Uterus (tissue), 4 donors: ENCODE measurements around the gene RAB8A. TPM values are rescaled to one million over a fixed set of nuclear protein-coding genes. Genes with fewer than 3 reads are reported as not detected.

Source experiments
- DNase-seq, 2 donors: peaks; one replicate each; pipeline ENCODE4 v3.0.0-alpha.2; 2019 to 2020
- H3K27ac ChIP-seq, 2 donors: fragments of 200-600 bp; sonication (generic); 1 replicate in 1 of 2; 2 replicates in 1 of 2; pipeline ENCODE4 v1.5.1; 2016 to 2018
- H3K27me3 ChIP-seq, 2 donors: fragments of 200-600 bp; sonication (generic); one replicate each; pipeline ENCODE4 v1.5.1; 2018 to 2019; ENCODE audit warnings: control low read depth in 1 of 2
- H3K36me3 ChIP-seq, 2 donors: fragments of 200-600 bp; sonication (generic); one replicate each; pipeline ENCODE4 v1.5.1; 2019; ENCODE audit warnings: control low read depth in 1 of 2
- H3K4me1 ChIP-seq, 2 donors: fragments of 200-600 bp; sonication (generic); one replicate each; pipeline ENCODE4 v1.5.1; 2018 to 2019; ENCODE audit warnings: control low read depth in 1 of 2
- H3K4me3 ChIP-seq, 2 donors: fragments of 200-600 bp; sonication (generic); 1 replicate in 1 of 2; 2 replicates in 1 of 2; pipeline ENCODE4 v1.5.1; 2018 to 2019; ENCODE audit warnings: mild to moderate bottlenecking in 1 of 2
- H3K9me3 ChIP-seq, 2 donors: fragments of 200-600 bp; sonication (generic); one replicate each; pipeline ENCODE4 v1.5.1; 2019; ENCODE audit warnings: control low read depth in 1 of 2
- POLR2A ChIP-seq, 2 donors: fragments of 450-650 bp; IDR thresholded peaks; one replicate each; pipeline ENCODE4 v1.6.1; 2016; ENCODE audit warnings: antibody characterized with exemption in 2 of 2, mild to moderate bottlenecking in 1 of 2, moderate library complexity in 1 of 2
- intact Hi-C: fragments of 100-400 bp; cut with DNase I; formaldehyde crosslinking; loops from one replicate; pipeline ENCODE4 v1.15.1; 2023; ENCODE audit warnings: low total_unique reads
- total RNA-seq, 4 donors: library from RNA; depleted of rRNA in 3 of 4; stranded (reverse); fragments of >200 nt in 3 of 4; gene quantifications; one replicate each; pipeline versions ENCODE4 v1.1.0 to v1.2.4, GENCODE V29; 2014 to 2023
- TF ChIP-seq, protein P1 (sequence below), 4 experiments: fragments of 200-600 bp in 2 of 4; fragments of 450-650 bp in 2 of 4; sonication (generic) in 2 of 4; IDR thresholded peaks; one replicate each; pipeline ENCODE4 v1.5.1; 2016 to 2019; ENCODE audit warnings: antibody characterized with exemption in 4 of 4, mild to moderate bottlenecking in 2 of 4, moderate library complexity in 1 of 4
- donor health status: DM: yes; HTN: yes; CAD: no.

RAB8A gene
- total RNA-seq, 4 donors from 2014 or later: 13.3 to 67.4 (median 40.7) TPM

DNA sequence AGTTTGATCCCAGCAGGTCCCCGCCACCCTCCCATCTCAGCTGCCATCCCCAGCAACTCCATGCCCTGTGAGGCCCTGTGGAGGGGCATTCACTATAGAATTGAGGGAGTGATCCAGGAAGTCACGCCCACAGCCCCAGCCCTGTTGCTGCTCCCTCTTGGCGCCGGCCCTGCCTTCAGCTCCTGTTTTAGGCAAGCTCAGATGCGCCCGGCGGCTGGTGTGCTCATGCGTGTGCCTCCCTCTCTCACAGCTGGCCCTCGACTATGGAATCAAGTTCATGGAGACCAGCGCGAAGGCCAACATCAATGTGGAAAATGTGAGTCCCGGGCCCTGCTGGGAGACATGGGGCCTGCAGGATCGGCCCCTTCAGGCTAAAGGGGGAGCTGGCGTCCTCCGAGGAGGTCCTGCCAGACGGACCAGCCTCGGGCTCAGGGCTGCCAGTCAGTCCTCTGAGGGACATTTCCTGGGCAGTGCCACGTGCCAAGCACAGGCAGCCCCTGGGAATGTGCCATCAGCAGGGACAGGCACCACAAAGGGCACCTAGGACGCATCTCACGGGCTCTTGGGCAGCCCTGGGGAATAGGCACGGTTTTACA, 16.2 kb downstream of the RAB8A start:
- Histone ChIP-seq H3K27me3 (no peaks in the 10 kb centered on the region), H3K27ac (no peak overlapping the region), H3K4me3 (no peak overlapping the region), H3K4me1 (no peaks in the 10 kb centered on the region), H3K9me3 (no peaks in the 10 kb centered on the region), H3K36me3 (no peaks in the 10 kb centered on the region)
- TF ChIP-seq, protein P1, sequence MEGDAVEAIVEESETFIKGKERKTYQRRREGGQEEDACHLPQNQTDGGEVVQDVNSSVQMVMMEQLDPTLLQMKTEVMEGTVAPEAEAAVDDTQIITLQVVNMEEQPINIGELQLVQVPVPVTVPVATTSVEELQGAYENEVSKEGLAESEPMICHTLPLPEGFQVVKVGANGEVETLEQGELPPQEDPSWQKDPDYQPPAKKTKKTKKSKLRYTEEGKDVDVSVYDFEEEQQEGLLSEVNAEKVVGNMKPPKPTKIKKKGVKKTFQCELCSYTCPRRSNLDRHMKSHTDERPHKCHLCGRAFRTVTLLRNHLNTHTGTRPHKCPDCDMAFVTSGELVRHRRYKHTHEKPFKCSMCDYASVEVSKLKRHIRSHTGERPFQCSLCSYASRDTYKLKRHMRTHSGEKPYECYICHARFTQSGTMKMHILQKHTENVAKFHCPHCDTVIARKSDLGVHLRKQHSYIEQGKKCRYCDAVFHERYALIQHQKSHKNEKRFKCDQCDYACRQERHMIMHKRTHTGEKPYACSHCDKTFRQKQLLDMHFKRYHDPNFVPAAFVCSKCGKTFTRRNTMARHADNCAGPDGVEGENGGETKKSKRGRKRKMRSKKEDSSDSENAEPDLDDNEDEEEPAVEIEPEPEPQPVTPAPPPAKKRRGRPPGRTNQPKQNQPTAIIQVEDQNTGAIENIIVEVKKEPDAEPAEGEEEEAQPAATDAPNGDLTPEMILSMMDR (IDR thresholded peaks at IDR 0.05): no peak
- no peak for TF ChIP-seq POLR2A (IDR thresholded peaks at IDR 0.05)
- no peak for DNase-seq
- intact Hi-C loops: no loop called here

DNA sequence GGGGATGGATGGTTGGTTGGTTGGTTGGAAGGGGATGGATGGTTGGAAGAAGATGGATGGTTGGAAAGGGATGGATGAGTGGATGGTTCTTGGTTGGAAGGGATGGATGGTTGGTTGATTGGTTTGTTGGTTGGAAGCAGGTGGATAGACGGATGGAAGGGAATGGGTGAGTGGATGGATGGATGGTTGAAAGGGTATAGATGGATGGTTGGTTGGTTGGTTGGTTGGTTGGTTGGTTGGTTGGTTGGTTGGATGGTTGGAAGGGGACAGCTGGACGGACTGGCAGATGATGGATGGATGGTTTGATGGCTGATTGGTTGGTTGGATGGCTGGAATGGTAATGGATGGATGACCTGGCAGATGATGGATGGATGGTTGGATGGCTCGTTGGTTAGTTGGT, 20.0 kb downstream of the RAB8A start:
- no peaks in the 10 kb centered on the region for H3K36me3 ChIP-seq
- intact Hi-C loops: no loop called here

DNA sequence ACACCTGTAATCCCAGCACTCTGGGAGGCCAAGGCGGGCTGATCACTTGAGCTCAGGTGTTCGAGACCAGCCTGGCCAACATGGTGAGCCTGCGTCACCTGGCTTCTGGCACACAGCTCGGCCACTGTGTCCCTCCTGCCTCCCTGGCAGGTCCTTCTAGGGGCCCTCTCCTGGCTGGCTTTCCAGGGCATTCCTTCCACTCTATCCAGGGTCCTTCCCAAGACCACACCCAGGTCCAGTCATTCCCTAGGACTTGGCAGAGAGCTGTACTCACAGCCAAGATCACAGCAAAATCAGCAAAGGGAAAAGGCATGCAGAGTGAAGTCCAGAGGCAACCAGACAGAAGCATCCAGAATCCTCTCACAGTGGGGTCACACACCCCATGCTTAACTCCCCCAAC, 22.1 kb downstream of the RAB8A start:
- no peak overlapping the region for H3K27ac ChIP-seq
- DNase-seq: no peak
- no peak overlapping the region for H3K4me3 ChIP-seq
- H3K27me3 ChIP-seq: no peaks in the 10 kb centered on the region
- no peaks in the 10 kb centered on the region for H3K36me3 ChIP-seq
- H3K4me1 ChIP-seq: no peaks in the 10 kb centered on the region
- no peak for TF ChIP-seq POLR2A (IDR thresholded peaks at IDR 0.05)
- TF ChIP-seq, protein P1 (IDR thresholded peaks at IDR 0.05): no peak
- intact Hi-C loops: no loop called here
- H3K9me3 ChIP-seq: no peaks in the 10 kb centered on the region

More for the DNA sequence above, 20.0 kb downstream of the RAB8A start:
- no peak for TF ChIP-seq POLR2A (IDR thresholded peaks at IDR 0.05)
- TF ChIP-seq, protein P1 (IDR thresholded peaks at IDR 0.05): no peak
- Histone ChIP-seq H3K4me3 (no peak overlapping the region), H3K9me3 (no peaks in the 10 kb centered on the region), H3K27ac (no peak overlapping the region), H3K4me1 (no peaks in the 10 kb centered on the region), H3K27me3 (no peaks in the 10 kb centered on the region)
- DNase-seq: no peak

DNA sequence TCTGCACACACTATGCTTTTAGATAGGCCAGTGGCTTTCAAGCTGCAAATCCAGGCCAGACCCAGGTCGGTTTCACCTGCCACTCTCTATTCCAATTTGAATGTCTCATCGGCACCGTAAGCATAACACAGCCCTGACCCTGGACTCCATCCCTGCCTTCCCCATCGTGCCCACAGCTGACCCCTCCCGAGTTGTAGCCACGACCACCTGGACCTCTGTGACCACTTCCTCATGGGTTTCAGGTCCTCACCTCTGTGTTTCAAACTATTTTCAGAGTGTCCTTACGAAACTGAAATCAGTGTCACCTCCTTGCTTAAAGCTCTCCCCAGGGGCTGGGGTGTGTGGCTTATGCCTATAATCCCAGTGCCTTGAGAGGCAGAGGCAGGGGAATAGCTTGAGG, 22.8 kb downstream of the RAB8A start:
- TF ChIP-seq, protein P1 (IDR thresholded peaks at IDR 0.05): no peak
- TF ChIP-seq POLR2A (IDR thresholded peaks at IDR 0.05): no peak
- intact Hi-C loops: no loop called here
- Histone ChIP-seq H3K36me3 (no peaks in the 10 kb centered on the region), H3K9me3 (no peaks in the 10 kb centered on the region), H3K27me3 (no peaks in the 10 kb centered on the region), H3K4me3 (no peak overlapping the region), H3K4me1 (no peaks in the 10 kb centered on the region), H3K27ac (no peak overlapping the region)
- no peak for DNase-seq

DNA sequence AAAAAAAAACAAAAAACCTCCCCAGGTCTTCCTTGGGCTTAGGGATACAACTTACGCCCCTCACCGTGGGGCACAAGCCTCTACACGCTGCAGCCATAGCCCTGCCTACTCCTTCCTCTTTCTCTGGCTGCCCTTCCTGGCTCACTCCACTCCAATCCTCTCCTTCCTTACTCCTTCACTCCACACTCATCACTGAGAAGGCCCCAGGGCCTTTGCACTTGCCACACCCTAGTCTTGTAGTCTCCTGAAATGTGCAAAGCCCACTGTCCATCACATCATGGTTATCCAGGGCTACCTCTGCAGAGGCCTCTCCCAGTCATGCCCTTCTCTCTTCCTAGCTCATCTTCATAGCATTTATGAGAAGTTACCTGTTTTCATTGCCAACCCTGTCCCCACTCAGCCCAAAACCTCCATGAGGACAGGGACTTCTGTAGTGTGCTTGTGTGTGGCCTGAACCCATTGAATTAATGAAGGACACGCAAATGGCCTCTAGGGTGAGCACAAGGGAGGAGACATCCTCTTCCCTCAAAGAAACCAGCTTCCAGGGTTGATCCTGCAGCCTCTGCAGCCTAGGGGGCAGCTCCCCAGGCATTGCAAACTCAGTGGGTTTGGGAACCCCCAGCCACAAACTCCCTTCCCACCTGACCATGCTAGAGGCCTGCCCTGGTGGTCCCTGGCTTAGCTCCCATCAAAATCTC, 23.9 kb downstream of the RAB8A start:
- no peaks in the 10 kb centered on the region for H3K36me3 ChIP-seq
- DNase-seq: no peak
- no peaks in the 10 kb centered on the region for H3K9me3 ChIP-seq
- H3K27me3 ChIP-seq: no peaks in the 10 kb centered on the region
- no peak overlapping the region for H3K27ac ChIP-seq
- H3K4me1 ChIP-seq: no peaks in the 10 kb centered on the region
- no peak overlapping the region for H3K4me3 ChIP-seq
- TF ChIP-seq POLR2A (IDR thresholded peaks at IDR 0.05): no peak
- TF ChIP-seq, protein P1 (IDR thresholded peaks at IDR 0.05): no peak
- intact Hi-C loops: no loop called here
